K562 (cell line): Measurements from ENCODE around the gene CCDC27. TPM values are rescaled to one million over a fixed set of nuclear protein-coding genes. Genes with fewer than 3 reads are reported as not detected.

Source experiments
- ATAC-seq: fragments of 200-7000 bp; cut with Tn5 transposase; 3 replicates; pipeline ENCODE4 v1.9.1; 2020; ENCODE audit warnings: moderate library complexity
- BruUV-seq: library from RNA; stranded (reverse); fragments of 400-500 nt; replicated peaks from 2 replicates; lab custom pipeline; 2021; lab: Mats Ljungman, UMichigan
- CTCF ChIA-PET: fragments of 300-600 bp; formaldehyde crosslinking; extraction: SDS; loops from one replicate; lab custom pipeline; 2021; ENCODE audit warnings: low intra/inter-chr PET ratio; lab: Yijun Ruan, JAX
- POLR2A ChIA-PET: fragments of 300-600, 350-650 bp; sonication (Branson Sonifier 250); formaldehyde crosslinking; extraction: SDS; loops from one replicate; lab custom pipeline; 2021; ENCODE audit warnings: antibody characterized with exemption, inconsistent platforms; lab: Yijun Ruan, JAX
- DNase-seq, 4 experiments: peaks; one replicate each; pipeline versions ENCODE4 v3.0.0 to v3.0.0-alpha.2; 2011 to 2018; ENCODE audit warnings: low spot score in 3 of 4, mixed read lengths in 3 of 4; ENCODE audit errors: extremely low read depth in 1 of 4
- FAIRE-seq: peaks from 2 replicates; lab custom pipeline; 2011; peaks lifted over from hg19 to GRCh38; lab: Jason Lieb, UNC
- H2AFZ ChIP-seq: 2 replicates; pipeline ENCODE4 v1.6.0; 2011; ENCODE audit warnings: low read depth, low read length, control low read depth, inconsistent platforms
- H3K27ac ChIP-seq: fragments of 200-600 bp; 3 replicates; pipeline ENCODE4 v1.8.0; 2011; ENCODE audit warnings: low read depth, mild to moderate bottlenecking, control low read depth, inconsistent platforms, low read length, moderate library complexity, mixed read lengths; ENCODE audit errors: extremely low read depth
- H3K27me3 ChIP-seq, 2 experiments: fragments of 300-600 bp in 1 of 2; 2 replicates in 1 of 2; 3 replicates in 1 of 2; pipeline versions ENCODE4 v1.6.0 to v1.8.0; 2011; ENCODE audit warnings: inconsistent platforms in 2 of 2, low read length in 2 of 2, mild to moderate bottlenecking in 1 of 2, mixed read lengths in 1 of 2, moderate library complexity in 1 of 2; ENCODE audit not compliant: control insufficient read depth in 2 of 2, insufficient read depth in 2 of 2
- H3K36me3 ChIP-seq: fragments of 300-600 bp; 3 replicates; pipeline ENCODE4 v1.8.0; 2011; ENCODE audit warnings: mild to moderate bottlenecking, low read length, inconsistent platforms; ENCODE audit not compliant: control insufficient read depth, insufficient read depth
- H3K4me1 ChIP-seq, 2 experiments: fragments of 200-600 bp in 1 of 2; replicated peaks in 1 of 2; 2 replicates in 1 of 2; 3 replicates in 1 of 2; pipeline versions ENCODE4 v1.5.1 to v1.8.0; 2011; ENCODE audit warnings: inconsistent platforms in 2 of 2, low read length in 2 of 2, mild to moderate bottlenecking in 1 of 2, mixed read lengths in 1 of 2, moderate library complexity in 1 of 2; ENCODE audit not compliant: control insufficient read depth in 2 of 2, insufficient read depth in 2 of 2
- H3K4me2 ChIP-seq: 2 replicates; pipeline ENCODE4 v1.6.1; 2011; ENCODE audit warnings: low read length, control low read depth, inconsistent platforms, mixed read lengths; ENCODE audit not compliant: insufficient read depth
- H3K4me3 ChIP-seq: fragments of 200-600 bp; sonication (generic), shearing (Covaris generic); 2 replicates; pipeline ENCODE4 v1.5.1; 2016; ENCODE audit warnings: control low read depth, inconsistent platforms
- H3K79me2 ChIP-seq: fragments of 200-600 bp; 3 replicates; pipeline ENCODE4 v1.8.0; 2011; ENCODE audit warnings: low read length, inconsistent platforms; ENCODE audit not compliant: control insufficient read depth, insufficient read depth
- H3K9ac ChIP-seq, 2 experiments: 2 replicates each; pipeline versions ENCODE4 v1.6.0 to v1.6.1; 2011; ENCODE audit warnings: low read depth in 2 of 2, low read length in 2 of 2, control low read depth in 1 of 2, inconsistent platforms in 1 of 2, mild to moderate bottlenecking in 1 of 2, mixed read lengths in 1 of 2; ENCODE audit not compliant: insufficient read depth in 1 of 2
- H3K9me1 ChIP-seq: one replicate; pipeline ENCODE4 v1.6.0; 2011; ENCODE audit warnings: inconsistent platforms, mild to moderate bottlenecking, low read length, moderate library complexity; ENCODE audit not compliant: control insufficient read depth, insufficient read depth
- H3K9me3 ChIP-seq: replicated peaks from 2 replicates; pipeline ENCODE4 v1.5.1; 2011; ENCODE audit warnings: low read depth, low read length, inconsistent platforms; ENCODE audit not compliant: control insufficient read depth, insufficient read depth
- H4K20me1 ChIP-seq: replicated peaks from 2 replicates; pipeline ENCODE4 v1.6.1; 2011; ENCODE audit warnings: low read length, inconsistent platforms, mixed read lengths; ENCODE audit not compliant: control insufficient read depth, insufficient read depth
- ETV5 ChIP-seq: sonication (generic); formaldehyde crosslinking; IDR thresholded peaks from 2 replicates; pipeline ENCODE4 v1.4.0; 2020; ENCODE audit warnings: low read depth, mild to moderate bottlenecking, missing genetic modification reagents
- POLR2G ChIP-seq: fragments of 200-400 bp; formaldehyde crosslinking; IDR thresholded peaks from 2 replicates; pipeline ENCODE4 v1.6.1; 2017; ENCODE audit warnings: low read depth, mild to moderate bottlenecking, antibody characterized with exemption, low read length, moderate library complexity
- WGBS: fragments of 100-300 bp; shearing (Covaris generic); methylation state at CpG from one replicate; pipeline ENCODE4 v1.1.6; 2016; ENCODE audit warnings: low coverage, mixed read lengths; ENCODE audit not compliant: insufficient coverage; ENCODE audit errors: missing lambda C conversion rate; 5-methylcytosine and 5-hydroxymethylcytosine counted together
- in situ Hi-C: fragments of 300-500 bp; cut with MboI; formaldehyde crosslinking; loops from 4 replicates; pipeline ENCODE4 v1.15.0; 2018; ENCODE audit warnings: inconsistent platforms, mixed read lengths
- intact Hi-C: fragments of 100-400 bp; cut with micrococcal nuclease; formaldehyde crosslinking; loops from 2 replicates; pipeline ENCODE4 v1.14.2; 2022
- polyA plus RNA-seq, 8 experiments: library from polyadenylated mRNA; depleted of rRNA in 4 of 8; stranded (reverse) in 5 of 8; unstranded in 3 of 8; fragments of >200 nt; fragmentation: Nextera tagmentation in 2 of 8; fragmentation: Illumina TruSeq in 1 of 8; extraction: Ambion mirVana in 2 of 8; extraction: Trizol in 1 of 8; gene quantifications; 2 replicates each; pipeline versions ENCODE4 v1.2.1 to v1.2.3, GENCODE V29; 2011 to 2014; ENCODE audit warnings: inconsistent platforms in 1 of 8, missing spikeins in 1 of 8
- total RNA-seq, 7 experiments: library from RNA; depleted of rRNA in 6 of 7; stranded (reverse); fragments of >200 nt in 6 of 7; fragmentation: Illumina TruSeq in 2 of 7; extraction: Trizol in 2 of 7; gene quantifications; 2 replicates each; pipeline versions ENCODE4 v1.2.1 to v1.2.3, GENCODE V29; 2011 to 2021; ENCODE audit warnings: low replicate concordance in 1 of 7

The CCDC27 gene
- total and polyA plus RNA-seq, 9 of the 15 experiments (the other 6 are each of a cell fraction or from before 2014, with no cell fraction given): 0.01 to 0.04 TPM; not detected in 7

GRCh38 chr1:3788756-3789420 is 36.6 kb downstream of the CCDC27 start:
- no peaks in the 10 kb centered on the region for H3K9me3 ChIP-seq
- H3K9ac ChIP-seq: peak overlapping the region in 1 of 2 experiments; percentile 46; a peak in 1 of 4 replicates
- FAIRE-seq (no peak), DNase-seq (peak in 1 of 4 experiments; percentile 4), ATAC-seq (no peak)
- peaks cover 5% of the 10 kb centered on the region for H3K9me1 ChIP-seq
- TF ChIP-seq POLR2G (peak; percentile 49; the same call in 1 of the 2 replicates), ETV5 (no peak)
- H2AFZ ChIP-seq: no peak overlapping the region
- no peak overlapping the region for H3K4me2 ChIP-seq
- H4K20me1 ChIP-seq: peaks cover 18% of the 10 kb centered on the region; the same call in 1 of the 2 replicates
- no peak overlapping the region for H3K4me3 ChIP-seq
- in situ Hi-C loops: no loop called here
- ChIA-PET POLR2A (interaction anchor here (0.9 to 1.0 kb wide), 2 partner anchors 13 kb away, joined by 3 to 5 read pairs; no protein-coding TSS in a partner anchor), CTCF (interaction anchor here (0.6 kb wide), 1 partner anchor 10 kb away, joined by 4 read pairs; no protein-coding TSS in a partner anchor)
- 95% methylated on average over 11 of the region's 16 CpGs for WGBS
- H3K36me3 ChIP-seq: peaks cover 85% of the 10 kb centered on the region
- H3K79me2 ChIP-seq: peaks cover 58% of the 10 kb centered on the region
- intact Hi-C loops: no loop called here
- BruUV-seq: no TSS peak
- H3K27ac ChIP-seq: no peak overlapping the region
- H3K27me3 ChIP-seq: no peaks in the 10 kb centered on the region
- H3K4me1 ChIP-seq: peaks cover 11 to 49% of the 10 kb centered on the region in 2 experiments
